HG03457 (cell line): ENCODE results near the gene RANBP3.

Source experiments
- ATAC-seq: cut with Tn5 transposase; IDR thresholded peaks from one replicate; pipeline ENCODE4 v1.9.1; 2021; ENCODE audit warnings: moderate number of reproducible peaks; ENCODE audit not compliant: unreplicated experiment

RANBP3 gene

DNA sequence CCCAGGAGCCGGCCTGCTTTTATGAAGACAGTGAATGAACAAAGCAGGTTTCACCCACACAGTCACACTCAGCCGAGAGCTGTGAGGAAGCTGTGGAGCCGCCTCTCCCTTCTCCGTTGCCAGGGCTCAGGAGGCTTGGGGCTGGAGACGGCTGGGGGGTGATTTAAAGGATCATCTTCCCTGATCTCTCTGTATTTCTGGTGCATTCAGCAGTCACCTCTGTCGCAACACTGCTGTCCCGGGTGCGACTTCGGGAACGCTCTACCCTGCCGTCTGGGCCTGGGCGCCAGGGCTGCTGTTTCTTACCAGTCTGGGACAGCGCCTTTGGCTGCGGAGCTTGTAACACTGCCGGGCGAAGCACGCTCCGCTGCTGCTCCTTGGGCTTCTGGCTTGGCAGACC is 45.8 kb downstream of the RANBP3 start:
- ATAC-seq = no peak

DNA sequence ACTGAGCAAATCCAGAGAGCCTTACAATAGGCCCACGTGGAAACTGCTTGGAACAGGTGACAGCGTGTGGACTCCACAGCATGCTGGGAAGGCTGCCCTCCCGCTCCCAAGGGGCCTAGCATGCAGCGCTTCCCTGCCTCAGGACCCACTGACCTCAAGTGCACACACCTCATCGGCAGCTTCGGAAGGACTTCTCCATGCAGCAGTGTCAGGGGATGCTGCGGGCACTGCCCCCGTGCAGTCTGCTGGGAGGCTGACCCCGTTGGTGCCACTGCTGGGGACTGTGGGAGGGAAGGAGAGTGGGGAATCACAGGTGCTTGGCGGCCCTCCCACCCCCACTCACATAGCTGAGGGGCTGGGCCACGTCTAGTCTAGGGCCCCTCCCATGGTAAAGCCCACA is 46.7 kb downstream of the RANBP3 start:
- ATAC-seq = no peak

GRCh38 chr19:5929625-5930024 is 48.3 kb downstream of the RANBP3 start:
- ATAC-seq = no peak

GRCh38 chr19:5929179-5929578 is 48.8 kb downstream of the RANBP3 start:
- no peak for ATAC-seq

DNA sequence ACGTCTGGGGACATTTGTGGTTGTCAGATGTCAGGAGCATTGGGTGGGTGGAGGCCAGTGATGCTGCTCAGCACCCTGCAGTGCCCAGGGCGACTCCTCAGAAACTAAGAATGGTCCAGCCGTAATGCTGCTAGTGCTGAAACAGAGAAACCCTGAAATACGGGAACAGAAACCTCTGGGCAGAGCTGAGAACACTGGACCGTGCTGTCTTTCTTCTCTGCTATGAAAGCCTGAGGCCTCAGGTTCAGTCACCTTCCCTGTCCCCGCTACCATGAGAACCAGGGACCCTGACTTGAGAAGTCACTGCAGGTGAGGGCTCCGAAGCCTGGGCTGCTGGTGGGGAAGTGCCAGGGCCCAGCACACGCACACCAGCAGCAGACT is 50.5 kb downstream of the RANBP3 start:
- ATAC-seq = no peak

DNA sequence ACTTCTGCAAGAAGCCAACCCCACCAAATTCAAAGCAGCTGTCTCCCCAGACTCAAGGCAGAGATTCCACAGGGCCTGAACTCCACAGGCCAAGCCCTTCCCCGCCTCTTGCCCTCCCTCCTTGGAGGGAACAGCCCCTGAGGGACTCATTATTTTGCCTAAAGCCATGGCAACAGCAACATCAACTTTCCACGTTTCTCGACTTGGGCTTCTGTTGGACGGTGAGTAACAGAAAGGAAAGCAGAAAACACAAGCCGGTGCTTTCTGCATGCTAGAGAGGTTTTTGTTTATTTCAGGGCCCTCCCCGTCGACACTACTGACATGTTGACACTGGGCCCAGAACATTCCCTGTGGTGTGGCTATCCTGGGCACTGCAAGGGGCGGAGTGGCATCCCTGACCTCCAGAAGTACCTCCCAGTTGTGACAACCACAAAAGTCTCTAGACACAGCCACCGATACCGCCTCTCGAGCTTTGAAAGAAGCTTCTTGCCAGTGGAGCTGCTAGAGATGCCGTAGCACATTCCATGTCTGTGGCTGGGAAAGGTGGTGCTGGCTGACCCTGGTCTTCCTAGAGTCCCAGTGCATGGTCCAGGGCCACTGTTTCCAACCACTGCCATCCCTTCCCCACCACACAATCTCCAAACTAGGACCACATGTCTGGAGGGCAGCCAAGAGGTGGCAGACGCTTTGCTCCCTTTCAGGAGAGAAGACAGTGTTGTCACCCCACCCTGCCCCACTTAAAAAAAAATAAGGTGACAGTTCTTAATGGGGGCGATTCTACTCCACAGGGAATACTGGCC is 51.1 kb downstream of the RANBP3 start:
- ATAC-seq = no peak

DNA sequence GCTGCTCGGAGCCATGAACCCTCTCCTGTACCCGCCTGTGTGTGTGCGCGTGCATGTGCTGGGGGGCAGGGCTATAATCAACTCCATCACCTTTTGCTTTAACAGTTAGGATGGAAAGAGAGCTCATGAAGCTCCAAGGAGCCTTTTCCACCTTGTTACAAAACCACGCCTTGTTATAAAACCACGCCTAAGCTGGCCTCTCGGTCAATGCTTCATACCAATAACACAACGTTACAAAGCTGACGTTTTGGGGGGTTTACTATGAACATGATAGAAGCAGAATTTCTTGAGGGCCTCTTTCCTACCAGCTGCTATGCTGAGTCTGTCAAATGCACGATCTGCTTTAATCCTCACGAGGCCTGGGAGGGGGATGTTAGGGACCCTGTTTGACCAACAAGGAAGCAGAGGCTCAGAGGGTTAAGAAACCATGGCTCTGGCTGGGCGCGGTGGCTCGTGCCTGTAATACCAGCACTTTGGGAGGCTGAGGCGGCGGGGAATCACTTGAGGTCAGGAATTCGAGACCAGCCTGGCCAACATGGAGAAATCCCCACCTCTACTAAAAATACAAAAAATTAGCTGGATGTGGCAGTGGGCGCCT is 52.0 kb downstream of the RANBP3 start:
- no peak for ATAC-seq

DNA sequence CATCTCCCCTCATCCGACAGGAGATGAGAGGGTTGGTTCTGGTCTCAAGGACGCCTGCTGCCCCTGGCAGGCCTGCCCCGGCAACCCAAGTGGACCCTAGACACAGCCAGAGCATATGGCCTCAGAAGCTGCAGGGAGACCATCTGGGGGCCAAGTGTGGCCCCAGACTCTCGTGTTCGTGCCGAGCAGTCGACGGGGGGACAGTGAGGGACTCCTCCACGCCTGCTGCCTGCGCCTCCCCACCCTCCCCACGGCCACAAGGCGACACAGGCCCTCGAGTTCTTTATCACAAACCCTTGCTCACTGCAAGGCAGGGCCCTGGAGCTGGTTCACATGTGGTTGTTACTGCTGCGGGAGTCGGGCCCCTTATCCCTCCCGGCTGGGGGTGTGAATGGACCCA is 54.6 kb downstream of the RANBP3 start:
- ATAC-seq = no peak

DNA sequence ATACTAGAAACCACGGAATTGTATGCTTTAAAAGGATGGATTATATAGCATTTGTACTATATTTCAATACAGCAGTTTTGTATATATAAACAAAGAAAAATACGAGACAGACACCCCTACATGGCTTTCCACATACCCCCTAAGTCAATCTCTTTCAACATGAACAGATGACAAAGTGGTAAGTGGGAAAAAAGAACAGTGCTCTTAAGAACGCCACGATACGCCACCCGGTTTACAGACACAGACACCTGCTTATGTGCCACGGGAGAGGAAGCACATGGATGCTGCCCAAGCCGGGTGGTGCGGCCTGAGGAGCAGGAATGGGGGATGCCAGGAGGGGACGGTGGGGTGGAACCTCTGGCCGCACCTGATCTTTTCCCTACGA is 55.8 kb downstream of the RANBP3 start:
- no peak for ATAC-seq

GRCh38 chr19:5921516-5922160 is 56.3 kb downstream of the RANBP3 start:
- ATAC-seq = no peak

- ATAC-seq = no peak
Observed at GRCh38 chr19:5918463-5919079, 59.4 kb downstream of the RANBP3 start.

DNA sequence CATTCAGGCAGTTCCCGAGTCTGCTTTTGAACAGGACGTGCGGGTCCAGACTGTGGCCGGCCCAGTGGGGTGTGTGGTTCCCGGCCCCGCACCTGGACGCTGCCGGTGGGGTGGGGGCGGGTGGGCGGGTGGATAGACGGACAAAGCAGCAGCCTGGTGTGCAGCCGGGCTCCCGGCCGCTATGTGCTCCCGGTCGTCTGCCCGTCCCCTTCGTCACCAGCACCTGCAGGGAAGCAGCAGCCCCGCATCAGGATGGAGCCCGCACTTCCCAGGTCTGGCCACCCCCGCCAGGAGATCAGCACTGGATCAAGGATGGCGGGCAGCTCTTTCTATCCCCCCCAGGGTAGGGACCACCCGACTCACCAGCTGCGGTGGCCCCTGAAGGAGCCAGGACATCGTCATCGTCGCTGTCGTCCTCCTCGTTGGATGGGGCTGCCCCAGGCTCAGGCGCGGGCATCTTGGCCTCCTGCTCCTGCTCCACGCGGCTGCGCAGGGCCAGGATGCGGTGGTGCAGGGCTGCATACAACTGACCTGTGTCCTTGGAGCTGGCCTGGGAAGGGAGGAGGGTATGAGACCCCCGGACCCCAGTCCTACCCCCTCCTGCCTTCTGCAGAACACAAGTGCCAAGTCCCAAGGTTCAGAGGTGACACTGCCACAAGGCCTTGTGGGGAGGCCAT is 60.4 kb downstream of the RANBP3 start:
- ATAC-seq = no peak

DNA sequence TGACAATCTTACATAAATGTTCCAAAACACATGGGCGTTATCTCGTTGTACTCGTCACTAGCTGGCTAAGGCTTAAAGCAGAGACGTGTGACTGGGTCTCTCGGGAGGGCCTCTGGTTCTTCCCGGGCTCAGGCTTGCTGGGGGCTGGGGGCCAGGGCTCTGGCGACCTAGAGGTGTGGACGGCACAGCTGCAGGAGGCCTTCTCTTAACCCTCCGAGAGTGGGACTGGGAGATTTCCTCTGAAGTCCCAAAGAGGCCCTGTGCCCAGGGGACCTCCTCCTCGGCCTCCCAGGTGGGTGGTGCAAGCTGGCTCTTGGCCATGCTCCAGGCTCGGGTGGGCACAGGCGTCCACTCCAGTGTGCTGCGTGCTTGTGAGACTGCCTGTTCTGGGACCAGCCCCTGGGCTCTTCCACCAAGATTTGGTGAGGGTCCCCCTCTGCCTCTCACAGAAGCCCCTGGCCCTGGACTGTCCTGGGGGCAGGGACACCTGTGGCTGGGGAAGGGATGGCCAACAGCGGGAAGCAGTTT is 61.7 kb downstream of the RANBP3 start:
- no peak for ATAC-seq

GRCh38 chr19:5915782-5916165 is 62.2 kb downstream of the RANBP3 start:
- no peak for ATAC-seq

GRCh38 chr19:5914946-5915781 is 62.8 kb downstream of the RANBP3 start:
- ATAC-seq = no peak

- no peak for ATAC-seq
Observed at GRCh38 chr19:5914358-5914774, 63.6 kb downstream of the RANBP3 start.

DNA sequence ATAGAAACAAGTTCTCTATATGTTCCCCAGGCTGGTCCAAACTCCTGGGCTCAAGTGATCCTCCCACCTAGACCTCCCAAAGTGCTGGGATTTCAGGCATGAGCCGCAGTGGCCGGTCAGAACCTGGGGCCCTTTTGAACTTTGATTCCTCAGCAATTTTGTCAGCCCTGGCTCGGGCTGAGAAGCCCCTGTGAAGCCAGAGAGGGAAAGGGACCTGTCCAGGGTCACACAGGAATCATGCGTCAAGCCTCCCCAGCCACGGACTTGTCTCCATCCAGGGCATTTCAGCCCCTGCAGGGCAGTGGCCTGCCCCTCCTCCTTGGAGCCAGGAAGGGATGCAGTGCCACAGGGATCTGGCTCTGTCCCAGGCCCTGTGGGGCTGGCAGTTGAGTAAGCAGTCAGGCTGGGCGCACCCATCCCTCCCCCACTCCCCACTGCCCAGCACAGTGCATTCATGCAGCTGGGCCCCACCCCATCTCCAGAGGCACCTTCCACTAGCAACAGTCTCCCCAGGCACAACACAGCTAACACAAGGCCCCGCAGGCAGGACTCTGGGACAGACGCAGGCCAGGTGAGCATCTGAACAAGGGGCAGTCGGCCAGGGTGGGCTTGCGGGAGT is 64.1 kb downstream of the RANBP3 start, which contains the start of gene CAPS:
TSS of gene CAPS (plus strand) at position 516 of the 619 bp plus-strand sequence. CDS start 153 bp downstream, outside the sequence.
- ATAC-seq = no peak

- no peak for ATAC-seq
Observed at GRCh38 chr19:5911366-5911765, 66.6 kb downstream of the RANBP3 start.

GRCh38 chr19:5910638-5910907 is 67.4 kb downstream of the RANBP3 start:
- ATAC-seq = no peak
